Suprapubic skin (tissue), 4 donors: Measurements from ENCODE around the gene SPRED2.

Experiments used
- EP300 ChIP-seq: sonication (generic); formaldehyde crosslinking; IDR thresholded peaks from one replicate; pipeline ENCODE4 v1.6.1; 2017; ENCODE audit warnings: antibody characterized with exemption
- POLR2A ChIP-seq, 2 donors: fragments of 450-650 bp; IDR thresholded peaks; one replicate each; pipeline ENCODE4 v1.6.1; 2017; ENCODE audit warnings: antibody characterized with exemption in 2 of 2, mild to moderate bottlenecking in 2 of 2, moderate library complexity in 2 of 2
- POLR2AphosphoS5 ChIP-seq, 3 donors: sonication (generic); formaldehyde crosslinking; IDR thresholded peaks; one replicate each; pipeline ENCODE4 v1.6.1; 2017; ENCODE audit warnings: antibody characterized with exemption in 3 of 3
- TF ChIP-seq, protein P1 (sequence below), 2 donors: fragments of 200-600 bp in 1 of 2; fragments of 450-650 bp in 1 of 2; sonication (generic) in 1 of 2; IDR thresholded peaks; one replicate each; pipeline ENCODE4 v1.5.1; 2016 to 2019; ENCODE audit warnings: antibody characterized with exemption in 2 of 2, mild to moderate bottlenecking in 1 of 2, moderate library complexity in 1 of 2

DNA sequence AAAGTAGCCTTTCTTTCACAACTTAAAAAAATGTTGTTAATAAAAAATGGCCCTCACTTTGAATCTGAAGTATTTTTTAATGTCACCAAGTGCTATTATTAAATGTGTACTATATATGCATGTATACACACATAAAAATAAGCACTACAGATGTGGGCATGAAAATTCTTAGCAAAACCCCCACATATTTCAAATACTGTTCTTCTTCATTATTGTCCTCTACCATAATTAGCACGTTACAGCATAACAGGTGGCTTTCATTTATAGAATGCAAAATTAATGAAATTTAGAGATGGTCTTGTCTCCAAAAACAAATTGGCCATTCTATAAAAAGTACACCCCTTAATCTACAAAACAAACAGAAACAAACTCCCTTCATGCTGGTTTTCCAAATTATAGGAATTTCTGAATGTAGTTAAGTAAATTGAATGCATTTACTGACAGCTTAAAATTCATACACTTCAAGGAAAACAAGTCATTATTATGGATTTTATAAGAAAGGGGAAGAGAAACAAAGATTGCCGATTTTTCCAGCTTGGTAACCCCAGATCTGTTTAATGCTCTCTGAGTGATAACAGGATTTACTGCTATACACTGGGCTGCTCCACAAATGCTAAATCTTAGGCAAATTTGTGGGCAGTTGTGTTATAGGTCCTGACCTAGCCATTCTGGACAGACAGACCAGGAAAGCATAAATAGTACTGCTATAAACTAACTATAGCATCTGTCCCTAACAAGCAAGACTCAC is 67.2 kb downstream of the SPRED2 start:
- TF ChIP-seq POLR2A (IDR thresholded peaks at IDR 0.05) (no peak), POLR2AphosphoS5 (IDR thresholded peaks at IDR 0.05) (no peak), EP300 (no peak)
- TF ChIP-seq, protein P1, sequence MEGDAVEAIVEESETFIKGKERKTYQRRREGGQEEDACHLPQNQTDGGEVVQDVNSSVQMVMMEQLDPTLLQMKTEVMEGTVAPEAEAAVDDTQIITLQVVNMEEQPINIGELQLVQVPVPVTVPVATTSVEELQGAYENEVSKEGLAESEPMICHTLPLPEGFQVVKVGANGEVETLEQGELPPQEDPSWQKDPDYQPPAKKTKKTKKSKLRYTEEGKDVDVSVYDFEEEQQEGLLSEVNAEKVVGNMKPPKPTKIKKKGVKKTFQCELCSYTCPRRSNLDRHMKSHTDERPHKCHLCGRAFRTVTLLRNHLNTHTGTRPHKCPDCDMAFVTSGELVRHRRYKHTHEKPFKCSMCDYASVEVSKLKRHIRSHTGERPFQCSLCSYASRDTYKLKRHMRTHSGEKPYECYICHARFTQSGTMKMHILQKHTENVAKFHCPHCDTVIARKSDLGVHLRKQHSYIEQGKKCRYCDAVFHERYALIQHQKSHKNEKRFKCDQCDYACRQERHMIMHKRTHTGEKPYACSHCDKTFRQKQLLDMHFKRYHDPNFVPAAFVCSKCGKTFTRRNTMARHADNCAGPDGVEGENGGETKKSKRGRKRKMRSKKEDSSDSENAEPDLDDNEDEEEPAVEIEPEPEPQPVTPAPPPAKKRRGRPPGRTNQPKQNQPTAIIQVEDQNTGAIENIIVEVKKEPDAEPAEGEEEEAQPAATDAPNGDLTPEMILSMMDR (IDR thresholded peaks at IDR 0.05): no peak
